CD8-positive, alpha-beta memory T cell (primary cell): ENCODE results near the gene ELMOD1. TPM values are rescaled to one million over a fixed set of nuclear protein-coding genes. Genes with fewer than 3 reads are reported as not detected.

Source experiments
- CTCF ChIA-PET: fragments of 350-600 bp; sonication (Branson Sonifier 250); formaldehyde crosslinking; loops from one replicate; lab custom pipeline; 2021; ENCODE audit warnings: antibody characterized with exemption; lab: Charles Lee
- POLR2A ChIA-PET: fragments of 350-600 bp; sonication (Branson Sonifier 250); formaldehyde crosslinking; loops from one replicate; lab custom pipeline; 2021; ENCODE audit warnings: antibody characterized with exemption; lab: Charles Lee
- DNase-seq, 5 donors: peaks; one replicate each; pipeline versions ENCODE4 v3.0.0 to v3.0.0-alpha.2; 2020 to 2022; ENCODE audit warnings: mixed read lengths in 1 of 5
- H3K27ac ChIP-seq: one replicate; pipeline ENCODE4 v1.7.0; 2013; ENCODE audit warnings: low read depth, mild to moderate bottlenecking, low read length, moderate library complexity
- H3K27me3 ChIP-seq: 2 replicates; pipeline ENCODE4 v1.7.0; 2013; ENCODE audit warnings: low read length, mild to moderate bottlenecking; ENCODE audit not compliant: insufficient read depth, poor library complexity, severe bottlenecking
- H3K36me3 ChIP-seq: 2 replicates; pipeline ENCODE4 v1.7.0; 2013; ENCODE audit warnings: mild to moderate bottlenecking, low read length, moderate library complexity; ENCODE audit not compliant: insufficient read depth
- H3K4me1 ChIP-seq: 2 replicates; pipeline ENCODE4 v1.7.0; 2013; ENCODE audit warnings: mild to moderate bottlenecking, low read length, moderate library complexity; ENCODE audit not compliant: insufficient read depth
- H3K4me3 ChIP-seq: 2 replicates; pipeline ENCODE4 v1.7.0; 2013; ENCODE audit warnings: mild to moderate bottlenecking, low read length
- H3K9me3 ChIP-seq: 2 replicates; pipeline ENCODE4 v1.7.0; 2013; ENCODE audit warnings: mild to moderate bottlenecking, low read length
- H3K27ac Mint-ChIP-seq, 8 donors: one replicate each; pipeline ENCODE4 v1.8.0; 2020 to 2021; ENCODE audit warnings: mixed read lengths in 8 of 8, mild to moderate bottlenecking in 6 of 8, inconsistent platforms in 3 of 8, moderate library complexity in 3 of 8
- H3K27me3 Mint-ChIP-seq, 2 donors: one replicate each; pipeline ENCODE4 v1.8.0; 2020 to 2021; ENCODE audit warnings: mixed read lengths in 2 of 2, mild to moderate bottlenecking in 1 of 2, moderate library complexity in 1 of 2
- H3K36me3 Mint-ChIP-seq, 3 donors: one replicate each; pipeline ENCODE4 v1.8.0; 2020 to 2021; ENCODE audit warnings: mixed read lengths in 3 of 3, inconsistent platforms in 1 of 3, mild to moderate bottlenecking in 1 of 3
- H3K4me1 Mint-ChIP-seq, 3 donors: one replicate each; pipeline ENCODE4 v1.8.0; 2020 to 2021; ENCODE audit warnings: mixed read lengths in 3 of 3, inconsistent platforms in 1 of 3, mild to moderate bottlenecking in 1 of 3
- H3K4me3 Mint-ChIP-seq, 7 donors: one replicate each; pipeline ENCODE4 v1.8.0; 2020 to 2021; ENCODE audit warnings: mixed read lengths in 7 of 7, mild to moderate bottlenecking in 6 of 7, moderate library complexity in 4 of 7, inconsistent platforms in 2 of 7
- H3K9me3 Mint-ChIP-seq, 5 donors: one replicate each; pipeline ENCODE4 v1.8.0; 2020 to 2022; ENCODE audit warnings: mixed read lengths in 5 of 5, mild to moderate bottlenecking in 3 of 5, moderate library complexity in 2 of 5, inconsistent platforms in 1 of 5
- polyA plus RNA-seq: library from polyadenylated mRNA; unstranded; fragments of 300-500 nt; fragmentation: Illumina TruSeq; gene quantifications from one replicate; pipeline ENCODE4 v1.2.3, GENCODE V29; 2021
- total RNA-seq, 2 experiments: library from RNA; stranded (reverse); gene quantifications; one replicate each; pipeline ENCODE4 v1.2.3, GENCODE V29; 2021

Gene ELMOD1
- total and polyA plus RNA-seq, 3 experiments from 2014 or later: not detected

GRCh38 chr11:107605061-107606006 lies 14.4 kb downstream of the ELMOD1 start:
- POLR2A ChIA-PET: interaction anchor here (0.6 kb wide), 1 partner anchor 286 kb away, joined by 4 read pairs; no protein-coding TSS in a partner anchor
- H3K4me1 ChIP-seq: no peaks in the 10 kb centered on the region

GRCh38 chr11:107606141-107606540 lies 15.2 kb downstream of the ELMOD1 start:
- Histone ChIP-seq H3K36me3 (no peaks in the 10 kb centered on the region), H3K4me3 (no peak overlapping the region), H3K27me3 (peaks cover 4% of the 10 kb centered on the region), H3K27ac (no peak overlapping the region), H3K9me3 (no peaks in the 10 kb centered on the region), H3K4me1 (no peaks in the 10 kb centered on the region)
- peaks cover 27 to 78% of the 10 kb centered on the region in 2 donors for H3K27me3 Mint-ChIP-seq
- H3K4me3 Mint-ChIP-seq: no peak overlapping the region
- H3K9me3 Mint-ChIP-seq: no peaks in the 10 kb centered on the region
- H3K4me1 Mint-ChIP-seq: no peaks in the 10 kb centered on the region
- no peaks in the 10 kb centered on the region for H3K36me3 Mint-ChIP-seq
- POLR2A ChIA-PET: no interaction called here
- CTCF ChIA-PET: no interaction called here
- H3K27ac Mint-ChIP-seq: no peak overlapping the region
- DNase-seq: no peak

More at GRCh38 chr11:107605061-107606006, 14.4 kb downstream of the ELMOD1 start:
- CTCF ChIA-PET: no interaction called here
- no peaks in the 10 kb centered on the region for H3K9me3 ChIP-seq
- no peaks in the 10 kb centered on the region for H3K9me3 Mint-ChIP-seq
- no peaks in the 10 kb centered on the region for H3K36me3 Mint-ChIP-seq
- no peak overlapping the region for H3K4me3 Mint-ChIP-seq
- H3K27ac ChIP-seq: no peak overlapping the region
- H3K27ac Mint-ChIP-seq: peak overlapping the region in 1 of 8 donors; percentile 16
- peaks cover 4% of the 10 kb centered on the region for H3K27me3 ChIP-seq
- no peaks in the 10 kb centered on the region for H3K36me3 ChIP-seq
- no peak for DNase-seq
- H3K4me3 ChIP-seq: no peak overlapping the region
- H3K4me1 Mint-ChIP-seq: no peaks in the 10 kb centered on the region
- H3K27me3 Mint-ChIP-seq: peaks cover 27 to 76% of the 10 kb centered on the region in 2 donors

GRCh38 chr11:107608809-107609208 lies 17.9 kb downstream of the ELMOD1 start:
- Mint-ChIP-seq H3K4me1 (no peaks in the 10 kb centered on the region), H3K27me3 (peaks cover 22 to 63% of the 10 kb centered on the region in 2 donors), H3K27ac (no peak overlapping the region), H3K4me3 (no peak overlapping the region), H3K36me3 (no peaks in the 10 kb centered on the region), H3K9me3 (no peaks in the 10 kb centered on the region)
- ChIA-PET CTCF (no interaction called here), POLR2A (interaction anchor here (1.6 kb wide), 1 partner anchor 18 kb away, joined by 3 read pairs; no protein-coding TSS in a partner anchor)
- Histone ChIP-seq H3K27ac (no peak overlapping the region), H3K4me3 (no peak overlapping the region), H3K4me1 (no peaks in the 10 kb centered on the region), H3K9me3 (no peaks in the 10 kb centered on the region), H3K27me3 (peaks cover 4% of the 10 kb centered on the region), H3K36me3 (no peaks in the 10 kb centered on the region)
- DNase-seq: no peak

- Histone ChIP-seq H3K4me1 (no peaks in the 10 kb centered on the region), H3K27me3 (peaks cover 4% of the 10 kb centered on the region), H3K9me3 (no peaks in the 10 kb centered on the region), H3K4me3 (no peak overlapping the region), H3K27ac (no peak overlapping the region), H3K36me3 (no peaks in the 10 kb centered on the region)
- no peak for DNase-seq
- no peaks in the 10 kb centered on the region for H3K9me3 Mint-ChIP-seq
- ChIA-PET CTCF (no interaction called here), POLR2A (interaction anchor here (1.6 kb wide), 1 partner anchor 19 kb away, joined by 3 read pairs; no protein-coding TSS in a partner anchor)
- H3K4me1 Mint-ChIP-seq: no peaks in the 10 kb centered on the region
- no peak overlapping the region for H3K27ac Mint-ChIP-seq
- H3K27me3 Mint-ChIP-seq: peaks cover 22 to 55% of the 10 kb centered on the region in 2 donors
- no peak overlapping the region for H3K4me3 Mint-ChIP-seq
- no peaks in the 10 kb centered on the region for H3K36me3 Mint-ChIP-seq
Observed at GRCh38 chr11:107609400-107610218, 18.7 kb downstream of the ELMOD1 start.

- ChIA-PET POLR2A (no interaction called here), CTCF (no interaction called here)
- no peak overlapping the region for H3K27ac ChIP-seq
- no peak overlapping the region for H3K4me3 Mint-ChIP-seq
- no peaks in the 10 kb centered on the region for H3K9me3 ChIP-seq
- no peaks in the 10 kb centered on the region for H3K9me3 Mint-ChIP-seq
- no peaks in the 10 kb centered on the region for H3K36me3 Mint-ChIP-seq
- H3K4me3 ChIP-seq: no peak overlapping the region
- DNase-seq: no peak
- no peaks in the 10 kb centered on the region for H3K4me1 ChIP-seq
- peaks cover 4% of the 10 kb centered on the region for H3K27me3 ChIP-seq
- H3K27me3 Mint-ChIP-seq: peaks cover 9 to 49% of the 10 kb centered on the region in 2 donors
- H3K4me1 Mint-ChIP-seq: no peaks in the 10 kb centered on the region
- no peaks in the 10 kb centered on the region for H3K36me3 ChIP-seq
- no peak overlapping the region for H3K27ac Mint-ChIP-seq
Observed at GRCh38 chr11:107612445-107612844, 21.5 kb downstream of the ELMOD1 start.

- Mint-ChIP-seq H3K4me1 (no peaks in the 10 kb centered on the region), H3K4me3 (no peak overlapping the region), H3K27ac (no peak overlapping the region), H3K9me3 (no peaks in the 10 kb centered on the region), H3K27me3 (peaks cover 11 to 54% of the 10 kb centered on the region in 2 donors), H3K36me3 (no peaks in the 10 kb centered on the region)
- Histone ChIP-seq H3K4me1 (no peaks in the 10 kb centered on the region), H3K36me3 (no peaks in the 10 kb centered on the region), H3K27ac (no peak overlapping the region), H3K27me3 (no peaks in the 10 kb centered on the region), H3K9me3 (no peaks in the 10 kb centered on the region), H3K4me3 (no peak overlapping the region)
- CTCF ChIA-PET: no interaction called here
- POLR2A ChIA-PET: no interaction called here
- DNase-seq: no peak
Observed at GRCh38 chr11:107619926-107620325, 29.0 kb downstream of the ELMOD1 start.

- DNase-seq: no peak
- H3K36me3 ChIP-seq: no peaks in the 10 kb centered on the region
- peaks cover 21 to 61% of the 10 kb centered on the region in 2 donors for H3K27me3 Mint-ChIP-seq
- H3K9me3 Mint-ChIP-seq: peaks cover 0 to 2% (median 0%) of the 10 kb centered on the region in 5 donors
- no peak overlapping the region for H3K4me3 Mint-ChIP-seq
- H3K27me3 ChIP-seq: no peaks in the 10 kb centered on the region
- no peak overlapping the region for H3K4me3 ChIP-seq
- POLR2A ChIA-PET: no interaction called here
- no peaks in the 10 kb centered on the region for H3K9me3 ChIP-seq
- H3K27ac Mint-ChIP-seq: no peak overlapping the region
- H3K4me1 Mint-ChIP-seq: no peaks in the 10 kb centered on the region
- H3K4me1 ChIP-seq: no peaks in the 10 kb centered on the region
- CTCF ChIA-PET: no interaction called here
- H3K36me3 Mint-ChIP-seq: no peaks in the 10 kb centered on the region
- H3K27ac ChIP-seq: no peak overlapping the region
Observed at GRCh38 chr11:107621081-107621480, 30.1 kb downstream of the ELMOD1 start.
